ENCODE measurements around the gene ZNF513. TPM values are rescaled to one million over a fixed set of nuclear protein-coding genes. Genes with fewer than 3 reads are reported as not detected.
A peak's percentile ranks its signal among the peaks of the same experiment; 100 is the strongest.

Gene ZNF513
- total RNA-seq, 1 donor: 11.7 TPM

GRCh38 chr2:27376151-27376865 is 4.2 kb downstream of the ZNF513 start:
- TF ChIP-seq CTCF (IDR thresholded peaks at IDR 0.05; ENCODE audit: insufficient read depth, low read depth, low read length): no peak
- H3K4me3 ChIP-seq (ENCODE audit: low read depth, low read length): no peak overlapping the region
- no peak for DNase-seq (ENCODE audit: low read depth)

GRCh38 chr2:27375513-27376099 is 4.9 kb downstream of the ZNF513 start:
- H3K4me3 ChIP-seq (ENCODE audit: low read depth, low read length): no peak overlapping the region
- DNase-seq (ENCODE audit: low read depth): no peak
- TF ChIP-seq CTCF (IDR thresholded peaks at IDR 0.05; ENCODE audit: insufficient read depth, low read depth, low read length): no peak

GRCh38 chr2:27373567-27373966 is 7.0 kb downstream of the ZNF513 start:
- no peak for TF ChIP-seq CTCF (IDR thresholded peaks at IDR 0.05; ENCODE audit: insufficient read depth, low read depth, low read length)

GRCh38 chr2:27372937-27373336 is 7.6 kb downstream of the ZNF513 start:
- H3K4me3 ChIP-seq (ENCODE audit: low read depth, low read length): no peak overlapping the region
- DNase-seq (ENCODE audit: low read depth): no peak
- no peak for TF ChIP-seq CTCF (IDR thresholded peaks at IDR 0.05; ENCODE audit: insufficient read depth, low read depth, low read length)

More at GRCh38 chr2:27373567-27373966, 7.0 kb downstream of the ZNF513 start:
- no peak overlapping the region for H3K4me3 ChIP-seq (ENCODE audit: low read depth, low read length)
- DNase-seq (ENCODE audit: low read depth): no peak

- TF ChIP-seq CTCF (IDR thresholded peaks at IDR 0.05; ENCODE audit: insufficient read depth, low read depth, low read length): no peak
- DNase-seq (ENCODE audit: low read depth): peak; percentile 79
- H3K4me3 ChIP-seq (ENCODE audit: low read depth, low read length): peak overlapping the region; percentile 88
These were observed 9.5 kb downstream of the ZNF513 start for GRCh38 chr2:27370816-27371620.

GRCh38 chr2:27370026-27370815 is 10.3 kb downstream of the ZNF513 start, which contains the start of the genes EIF2B4 and SNX17:
TSS of gene EIF2B4 (minus strand) at chr2:27370338. CDS start at chr2:27370314, 24 bp downstream.
TSS of gene SNX17 (plus strand) at chr2:27370616. CDS start at chr2:27370744, 128 bp downstream.
- TF ChIP-seq CTCF (IDR thresholded peaks at IDR 0.05; ENCODE audit: insufficient read depth, low read depth, low read length): peak; percentile 72
- peak; percentile 99 for DNase-seq (ENCODE audit: low read depth)
- peak within 1 kb of the TSS; percentile 88 for H3K4me3 ChIP-seq (ENCODE audit: low read depth, low read length)
